Liver (tissue), 9 donors: ENCODE data around the gene MMRN1. TPM values are rescaled to one million over a fixed set of nuclear protein-coding genes. Genes with fewer than 3 reads are reported as not detected.

Experiments used
- DNase-seq: peaks from one replicate; pipeline ENCODE4 v3.0.0-alpha.2; 2017; ENCODE audit warnings: low spot score
- H3K27ac ChIP-seq, 2 donors: one replicate each; pipeline ENCODE4 v1.7.0; 2013; ENCODE audit warnings: inconsistent platforms in 2 of 2, low read length in 2 of 2, control low read depth in 1 of 2, low read depth in 1 of 2, mild to moderate bottlenecking in 1 of 2
- H3K27me3 ChIP-seq, 4 donors: one replicate each; pipeline versions ENCODE4 v1.6.1 to v1.7.0; 2013; ENCODE audit warnings: low read length in 3 of 4, inconsistent platforms in 1 of 4, mild to moderate bottlenecking in 1 of 4, moderate library complexity in 1 of 4; ENCODE audit not compliant: control insufficient read depth in 4 of 4, insufficient read depth in 4 of 4
- H3K36me3 ChIP-seq, 4 donors: one replicate each; pipeline versions ENCODE4 v1.6.1 to v1.7.0; 2013; ENCODE audit warnings: low read length in 3 of 4, mild to moderate bottlenecking in 3 of 4, low read depth in 1 of 4, moderate library complexity in 1 of 4; ENCODE audit not compliant: control insufficient read depth in 4 of 4, insufficient read depth in 3 of 4
- H3K4me1 ChIP-seq, 4 donors: one replicate each; pipeline versions ENCODE4 v1.6.1 to v1.7.0; 2013; ENCODE audit warnings: low read length in 3 of 4, mild to moderate bottlenecking in 3 of 4, moderate library complexity in 1 of 4; ENCODE audit not compliant: control insufficient read depth in 4 of 4, insufficient read depth in 4 of 4
- H3K4me3 ChIP-seq, 3 donors: one replicate each; pipeline versions ENCODE4 v1.6.1 to v1.7.0; 2013; ENCODE audit warnings: low read length in 3 of 3, control low read depth in 1 of 3, low read depth in 1 of 3, mild to moderate bottlenecking in 1 of 3
- H3K9ac ChIP-seq, 2 donors: one replicate each; pipeline ENCODE4 v1.7.0; 2013; ENCODE audit warnings: low read length in 2 of 2, mild to moderate bottlenecking in 2 of 2, moderate library complexity in 2 of 2, control low read depth in 1 of 2, low read depth in 1 of 2
- H3K9me3 ChIP-seq, 4 donors: one replicate each; pipeline versions ENCODE4 v1.6.1 to v1.7.0; 2013; ENCODE audit warnings: low read length in 3 of 4; ENCODE audit not compliant: control insufficient read depth in 4 of 4
- EGR1 ChIP-seq, 2 donors: IDR thresholded peaks; 2 replicates each; pipeline ENCODE4 v1.6.1; 2016 to 2018; ENCODE audit warnings: antibody characterized with exemption in 2 of 2, low read depth in 2 of 2
- FOXA1 ChIP-seq: IDR thresholded peaks from 2 replicates; pipeline ENCODE4 v1.6.1; 2016; ENCODE audit warnings: antibody characterized with exemption
- FOXA2 ChIP-seq: IDR thresholded peaks from 2 replicates; pipeline ENCODE4 v1.6.1; 2016; ENCODE audit warnings: antibody characterized with exemption
- GABPA ChIP-seq, 2 donors: IDR thresholded peaks in 1 of 2; conservative IDR thresholded peaks in 1 of 2; 2 replicates each; pipeline ENCODE4 v1.6.1; 2016; ENCODE audit warnings: antibody characterized with exemption in 2 of 2, mild to moderate bottlenecking in 1 of 2, moderate library complexity in 1 of 2
- HNF4A ChIP-seq, 2 donors: conservative IDR thresholded peaks; 2 replicates each; pipeline ENCODE4 v1.6.1; 2016; ENCODE audit warnings: antibody characterized with exemption in 2 of 2, mild to moderate bottlenecking in 2 of 2
- HNF4G ChIP-seq: IDR thresholded peaks from 2 replicates; pipeline ENCODE4 v1.6.1; 2016; ENCODE audit warnings: antibody characterized with exemption
- JUND ChIP-seq, 2 donors: IDR thresholded peaks; 2 replicates each; pipeline ENCODE4 v1.6.1; 2016; ENCODE audit warnings: antibody characterized with exemption in 2 of 2
- NR2F2 ChIP-seq: IDR thresholded peaks from 2 replicates; pipeline ENCODE4 v1.6.1; 2016; ENCODE audit warnings: antibody characterized with exemption
- RAD21 ChIP-seq, 2 donors: IDR thresholded peaks; 2 replicates each; pipeline ENCODE4 v1.6.1; 2016; ENCODE audit warnings: antibody characterized with exemption in 2 of 2, mild to moderate bottlenecking in 2 of 2
- RXRA ChIP-seq, 2 donors: IDR thresholded peaks; 2 replicates each; pipeline ENCODE4 v1.6.1; 2017 to 2018; ENCODE audit warnings: antibody characterized with exemption in 2 of 2, mild to moderate bottlenecking in 1 of 2
- SP1 ChIP-seq: IDR thresholded peaks from 2 replicates; pipeline ENCODE4 v1.6.1; 2018; ENCODE audit warnings: antibody characterized with exemption, mild to moderate bottlenecking
- TAF1 ChIP-seq: conservative IDR thresholded peaks from 2 replicates; pipeline ENCODE4 v1.6.1; 2016; ENCODE audit warnings: antibody characterized with exemption, mild to moderate bottlenecking
- YY1 ChIP-seq: IDR thresholded peaks from 2 replicates; pipeline ENCODE4 v1.6.1; 2016; ENCODE audit warnings: antibody characterized with exemption, mild to moderate bottlenecking
- WGBS: extraction: QIAGEN DNeasy Blood & Tissue Kit; methylation state at CpG from one replicate; pipeline ENCODE4 v1.1.7; 2013; 5-methylcytosine and 5-hydroxymethylcytosine counted together
- polyA plus RNA-seq, 2 donors: library from polyadenylated mRNA; stranded (reverse) in 1 of 2; unstranded in 1 of 2; fragments of 200-250 nt in 1 of 2; fragments of >200 nt in 1 of 2; fragmentation: Nextera tagmentation in 1 of 2; extraction: Ambion mirVana in 1 of 2; gene quantifications; one replicate each; pipeline versions ENCODE4 v1.2.1 to v1.2.3, GENCODE V29; 2013 to 2015
- total RNA-seq, 2 donors: library from RNA; depleted of rRNA; stranded (reverse); fragments of >200 nt; gene quantifications; one replicate each; pipeline ENCODE4 v1.2.3, GENCODE V29; 2014
- TF ChIP-seq, protein P1 (sequence below): IDR thresholded peaks from 2 replicates; pipeline ENCODE4 v1.6.1; 2016; ENCODE audit warnings: antibody characterized with exemption
- TF ChIP-seq, protein P2 (sequence below): IDR thresholded peaks from 2 replicates; pipeline ENCODE4 v1.6.1; 2016; ENCODE audit warnings: antibody characterized with exemption
- TF ChIP-seq, protein P3 (sequence below): IDR thresholded peaks from 2 replicates; pipeline ENCODE4 v1.6.1; 2016; ENCODE audit warnings: antibody characterized with exemption, mild to moderate bottlenecking
- TF ChIP-seq, protein P4 (sequence below): fragments of 150-350 bp; IDR thresholded peaks from 2 replicates; pipeline ENCODE4 v1.5.1; 2017; ENCODE audit warnings: improper control_type of control experiment, low read depth, low read length; ENCODE audit not compliant: missing input control
- TF ChIP-seq, protein P5 (sequence below): IDR thresholded peaks from 2 replicates; pipeline ENCODE4 v1.6.1; 2016; ENCODE audit warnings: antibody characterized with exemption
- donor health status: healthy.
- donor health status: healthy.
- donor health status: healthy.
- donor health status: healthy.
- donor health status: healthy.

MMRN1 gene
- total and polyA plus RNA-seq, 4 donors, result 4.4 to 15.6 (median 10.2) TPM

DNA sequence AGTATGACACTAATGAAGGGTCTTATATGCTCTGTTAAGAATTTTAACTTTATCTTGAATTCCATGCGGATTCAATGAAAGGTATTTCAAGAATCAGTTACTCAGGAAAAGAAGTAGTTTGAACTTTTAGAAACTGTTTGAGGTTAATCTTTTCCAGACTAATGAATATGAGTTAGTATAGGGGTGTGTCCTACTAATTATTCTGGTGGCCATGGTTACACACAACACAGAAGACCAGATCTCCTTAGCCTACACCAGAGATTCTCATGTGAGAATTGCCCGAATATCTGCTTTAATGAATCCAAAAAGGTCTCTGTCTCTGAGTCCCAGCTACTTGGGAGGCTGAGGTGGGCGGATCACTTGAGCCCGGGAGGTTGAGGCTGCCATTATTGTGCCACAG is 100.4 kb downstream of the MMRN1 start:
- H3K36me3 ChIP-seq, result no peaks in the 10 kb centered on the region
- no peaks in the 10 kb centered on the region for H3K27me3 ChIP-seq
- H3K9me3 ChIP-seq, result no peaks in the 10 kb centered on the region
- TF ChIP-seq, protein P1, sequence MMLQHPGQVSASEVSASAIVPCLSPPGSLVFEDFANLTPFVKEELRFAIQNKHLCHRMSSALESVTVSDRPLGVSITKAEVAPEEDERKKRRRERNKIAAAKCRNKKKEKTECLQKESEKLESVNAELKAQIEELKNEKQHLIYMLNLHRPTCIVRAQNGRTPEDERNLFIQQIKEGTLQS, result no peak
- no peak for TF ChIP-seq JUND (IDR thresholded peaks at IDR 0.05)
- no peak for TF ChIP-seq SP1
- TF ChIP-seq RXRA (IDR thresholded peaks at IDR 0.05), result no peak
- TF ChIP-seq TAF1, result no peak
- TF ChIP-seq, protein P2, sequence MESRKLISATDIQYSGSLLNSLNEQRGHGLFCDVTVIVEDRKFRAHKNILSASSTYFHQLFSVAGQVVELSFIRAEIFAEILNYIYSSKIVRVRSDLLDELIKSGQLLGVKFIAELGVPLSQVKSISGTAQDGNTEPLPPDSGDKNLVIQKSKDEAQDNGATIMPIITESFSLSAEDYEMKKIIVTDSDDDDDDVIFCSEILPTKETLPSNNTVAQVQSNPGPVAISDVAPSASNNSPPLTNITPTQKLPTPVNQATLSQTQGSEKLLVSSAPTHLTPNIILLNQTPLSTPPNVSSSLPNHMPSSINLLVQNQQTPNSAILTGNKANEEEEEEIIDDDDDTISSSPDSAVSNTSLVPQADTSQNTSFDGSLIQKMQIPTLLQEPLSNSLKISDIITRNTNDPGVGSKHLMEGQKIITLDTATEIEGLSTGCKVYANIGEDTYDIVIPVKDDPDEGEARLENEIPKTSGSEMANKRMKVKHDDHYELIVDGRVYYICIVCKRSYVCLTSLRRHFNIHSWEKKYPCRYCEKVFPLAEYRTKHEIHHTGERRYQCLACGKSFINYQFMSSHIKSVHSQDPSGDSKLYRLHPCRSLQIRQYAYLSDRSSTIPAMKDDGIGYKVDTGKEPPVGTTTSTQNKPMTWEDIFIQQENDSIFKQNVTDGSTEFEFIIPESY, result no peak
- TF ChIP-seq HNF4G, result no peak
- TF ChIP-seq GABPA (IDR thresholded peaks at IDR 0.05 in 1 of 2, conservative IDR thresholded peaks at IDR 0.05 in 1 of 2), result no peak
- H3K27ac ChIP-seq, result no peak overlapping the region
- H3K4me1 ChIP-seq, result peaks cover 0 to 3% (median 0%) of the 10 kb centered on the region in 4 donors
- H3K4me3 ChIP-seq, result no peak overlapping the region
- no peak for DNase-seq
- 60% methylated on average over 4 of the region's 4 CpGs for WGBS
- no peak overlapping the region for H3K9ac ChIP-seq

DNA sequence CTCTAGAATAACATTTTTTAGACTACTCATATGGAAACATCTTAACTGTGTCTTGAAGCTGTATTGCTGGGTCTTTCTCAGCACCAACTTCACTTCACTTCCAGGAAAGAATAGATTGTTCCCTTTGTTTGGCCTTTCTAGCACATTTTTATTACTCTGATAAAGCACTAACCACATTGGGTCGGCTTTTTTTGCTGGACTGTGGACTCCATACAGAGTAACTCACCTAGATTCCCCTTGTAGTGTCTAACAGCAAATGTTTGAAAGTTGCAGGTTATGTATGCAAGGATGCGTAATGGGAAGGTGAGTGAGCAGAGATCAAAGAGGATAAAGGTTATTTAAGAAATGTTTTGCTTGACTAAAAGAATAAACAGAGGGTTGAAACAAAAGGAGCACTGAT is 101.2 kb downstream of the MMRN1 start:
- 40% methylated on average over 2 of the region's 2 CpGs for WGBS
- Histone ChIP-seq H3K36me3 (no peaks in the 10 kb centered on the region), H3K27me3 (no peaks in the 10 kb centered on the region), H3K4me3 (no peak overlapping the region), H3K9me3 (no peaks in the 10 kb centered on the region), H3K4me1 (peaks cover 0 to 3% (median 0%) of the 10 kb centered on the region in 4 donors), H3K9ac (no peak overlapping the region), H3K27ac (no peak overlapping the region)
- DNase-seq, result no peak
- no peak for TF ChIP-seq JUND (IDR thresholded peaks at IDR 0.05)
- TF ChIP-seq, protein P3, sequence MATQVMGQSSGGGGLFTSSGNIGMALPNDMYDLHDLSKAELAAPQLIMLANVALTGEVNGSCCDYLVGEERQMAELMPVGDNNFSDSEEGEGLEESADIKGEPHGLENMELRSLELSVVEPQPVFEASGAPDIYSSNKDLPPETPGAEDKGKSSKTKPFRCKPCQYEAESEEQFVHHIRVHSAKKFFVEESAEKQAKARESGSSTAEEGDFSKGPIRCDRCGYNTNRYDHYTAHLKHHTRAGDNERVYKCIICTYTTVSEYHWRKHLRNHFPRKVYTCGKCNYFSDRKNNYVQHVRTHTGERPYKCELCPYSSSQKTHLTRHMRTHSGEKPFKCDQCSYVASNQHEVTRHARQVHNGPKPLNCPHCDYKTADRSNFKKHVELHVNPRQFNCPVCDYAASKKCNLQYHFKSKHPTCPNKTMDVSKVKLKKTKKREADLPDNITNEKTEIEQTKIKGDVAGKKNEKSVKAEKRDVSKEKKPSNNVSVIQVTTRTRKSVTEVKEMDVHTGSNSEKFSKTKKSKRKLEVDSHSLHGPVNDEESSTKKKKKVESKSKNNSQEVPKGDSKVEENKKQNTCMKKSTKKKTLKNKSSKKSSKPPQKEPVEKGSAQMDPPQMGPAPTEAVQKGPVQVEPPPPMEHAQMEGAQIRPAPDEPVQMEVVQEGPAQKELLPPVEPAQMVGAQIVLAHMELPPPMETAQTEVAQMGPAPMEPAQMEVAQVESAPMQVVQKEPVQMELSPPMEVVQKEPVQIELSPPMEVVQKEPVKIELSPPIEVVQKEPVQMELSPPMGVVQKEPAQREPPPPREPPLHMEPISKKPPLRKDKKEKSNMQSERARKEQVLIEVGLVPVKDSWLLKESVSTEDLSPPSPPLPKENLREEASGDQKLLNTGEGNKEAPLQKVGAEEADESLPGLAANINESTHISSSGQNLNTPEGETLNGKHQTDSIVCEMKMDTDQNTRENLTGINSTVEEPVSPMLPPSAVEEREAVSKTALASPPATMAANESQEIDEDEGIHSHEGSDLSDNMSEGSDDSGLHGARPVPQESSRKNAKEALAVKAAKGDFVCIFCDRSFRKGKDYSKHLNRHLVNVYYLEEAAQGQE, result no peak
- TF ChIP-seq, protein P2, result no peak
- no peak for TF ChIP-seq SP1
- TF ChIP-seq RXRA (IDR thresholded peaks at IDR 0.05), result no peak
- TF ChIP-seq FOXA1, result no peak
- TF ChIP-seq, protein P4, sequence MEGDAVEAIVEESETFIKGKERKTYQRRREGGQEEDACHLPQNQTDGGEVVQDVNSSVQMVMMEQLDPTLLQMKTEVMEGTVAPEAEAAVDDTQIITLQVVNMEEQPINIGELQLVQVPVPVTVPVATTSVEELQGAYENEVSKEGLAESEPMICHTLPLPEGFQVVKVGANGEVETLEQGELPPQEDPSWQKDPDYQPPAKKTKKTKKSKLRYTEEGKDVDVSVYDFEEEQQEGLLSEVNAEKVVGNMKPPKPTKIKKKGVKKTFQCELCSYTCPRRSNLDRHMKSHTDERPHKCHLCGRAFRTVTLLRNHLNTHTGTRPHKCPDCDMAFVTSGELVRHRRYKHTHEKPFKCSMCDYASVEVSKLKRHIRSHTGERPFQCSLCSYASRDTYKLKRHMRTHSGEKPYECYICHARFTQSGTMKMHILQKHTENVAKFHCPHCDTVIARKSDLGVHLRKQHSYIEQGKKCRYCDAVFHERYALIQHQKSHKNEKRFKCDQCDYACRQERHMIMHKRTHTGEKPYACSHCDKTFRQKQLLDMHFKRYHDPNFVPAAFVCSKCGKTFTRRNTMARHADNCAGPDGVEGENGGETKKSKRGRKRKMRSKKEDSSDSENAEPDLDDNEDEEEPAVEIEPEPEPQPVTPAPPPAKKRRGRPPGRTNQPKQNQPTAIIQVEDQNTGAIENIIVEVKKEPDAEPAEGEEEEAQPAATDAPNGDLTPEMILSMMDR, result no peak
- TF ChIP-seq NR2F2, result no peak
- no peak for TF ChIP-seq FOXA2
- no peak for TF ChIP-seq GABPA (IDR thresholded peaks at IDR 0.05 in 1 of 2, conservative IDR thresholded peaks at IDR 0.05 in 1 of 2)
- TF ChIP-seq RAD21 (IDR thresholded peaks at IDR 0.05), result no peak
- no peak for TF ChIP-seq TAF1
- no peak for TF ChIP-seq HNF4A (conservative IDR thresholded peaks at IDR 0.05)
- TF ChIP-seq, protein P5, sequence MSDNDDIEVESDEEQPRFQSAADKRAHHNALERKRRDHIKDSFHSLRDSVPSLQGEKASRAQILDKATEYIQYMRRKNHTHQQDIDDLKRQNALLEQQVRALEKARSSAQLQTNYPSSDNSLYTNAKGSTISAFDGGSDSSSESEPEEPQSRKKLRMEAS, result no peak
- TF ChIP-seq HNF4G, result no peak
- no peak for TF ChIP-seq EGR1 (IDR thresholded peaks at IDR 0.05; ENCODE audit: low read depth in 2 of 2)
- TF ChIP-seq YY1, result no peak
